GM12865 (cell line): ENCODE results near the gene NSD1.

Source experiments
- DNase-seq: peaks from one replicate; pipeline ENCODE4 v3.0.0; 2010; ENCODE audit warnings: low read depth
- H3K4me3 ChIP-seq: 2 replicates; pipeline ENCODE4 v1.5.1; 2011; ENCODE audit warnings: mild to moderate bottlenecking, low read depth, low read length, control low read depth
- CTCF ChIP-seq: IDR thresholded peaks from 2 replicates; pipeline ENCODE4 v1.5.1; 2011; ENCODE audit warnings: low read length, control low read depth, low read depth, inconsistent platforms; ENCODE audit not compliant: insufficient read depth; ENCODE audit errors: missing control alignments

Gene NSD1

DNA sequence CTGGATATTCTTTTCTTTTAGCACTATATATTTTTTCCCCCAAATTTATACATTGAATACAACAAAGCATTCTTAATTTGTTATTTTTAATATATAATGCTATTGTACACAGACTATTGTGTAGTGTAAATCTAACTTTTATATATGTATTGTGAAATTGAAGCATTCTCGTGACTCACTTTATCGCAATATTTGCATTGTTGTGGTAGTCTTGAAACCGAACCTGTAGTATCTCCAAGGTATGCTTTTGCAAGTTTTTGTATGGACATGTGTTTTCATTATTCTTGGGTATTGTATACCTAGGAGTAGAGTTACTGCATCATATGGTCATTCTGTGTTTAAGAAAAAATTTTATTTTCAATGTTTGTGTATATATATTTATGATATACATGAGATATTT lies 49.6 kb downstream of the NSD1 start:
- no peak overlapping the region for H3K4me3 ChIP-seq
- DNase-seq: no peak
- no peak for TF ChIP-seq CTCF

GRCh38 chr5:177183766-177184360 lies 50.3 kb downstream of the NSD1 start:
- no peak for TF ChIP-seq CTCF
- H3K4me3 ChIP-seq: no peak overlapping the region
- DNase-seq: no peak

- no peak overlapping the region for H3K4me3 ChIP-seq
- DNase-seq: no peak
- TF ChIP-seq CTCF: no peak
Measured at GRCh38 chr5:177185993-177186392, 52.4 kb downstream of the NSD1 start.

DNA sequence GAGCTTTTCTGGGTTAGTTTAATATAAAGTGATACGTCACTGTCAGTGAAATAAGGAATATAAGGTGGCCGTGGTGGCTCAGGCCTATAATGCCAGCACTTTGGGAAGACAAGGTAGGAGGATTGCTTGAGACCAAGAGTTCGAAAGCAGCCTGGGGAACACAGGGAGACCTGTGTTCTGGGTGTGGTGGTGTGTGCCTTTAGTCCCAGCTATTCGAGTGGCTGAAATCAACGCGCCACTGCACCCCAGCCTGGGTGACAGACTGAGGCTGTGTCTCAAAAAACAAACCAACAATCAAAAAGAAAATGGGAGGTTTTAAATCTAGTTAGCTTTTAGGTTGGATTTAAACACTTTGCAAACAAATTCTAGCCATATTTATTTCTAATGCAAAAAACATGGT lies 53.1 kb downstream of the NSD1 start:
- no peak for TF ChIP-seq CTCF
- H3K4me3 ChIP-seq: no peak overlapping the region
- no peak for DNase-seq

DNA sequence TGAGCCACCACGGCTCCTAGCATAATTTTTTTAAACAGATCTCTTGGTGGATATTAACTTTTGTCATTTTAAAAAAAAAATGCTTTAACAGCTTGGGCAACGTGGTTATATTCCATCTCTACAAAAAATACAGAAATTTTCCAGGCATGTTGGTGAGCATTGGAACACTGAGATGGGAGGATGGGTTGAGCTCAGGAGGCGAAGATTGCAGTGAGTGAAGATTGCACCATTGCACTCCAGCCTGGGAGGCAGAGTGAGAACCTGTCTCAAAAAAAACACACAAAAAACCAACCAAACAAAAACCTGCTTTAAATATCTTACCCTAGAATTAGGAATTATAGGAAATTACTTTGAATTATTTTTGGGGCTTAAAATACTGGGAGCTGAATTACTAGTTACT lies 55.2 kb downstream of the NSD1 start:
- no peak for TF ChIP-seq CTCF

DNA sequence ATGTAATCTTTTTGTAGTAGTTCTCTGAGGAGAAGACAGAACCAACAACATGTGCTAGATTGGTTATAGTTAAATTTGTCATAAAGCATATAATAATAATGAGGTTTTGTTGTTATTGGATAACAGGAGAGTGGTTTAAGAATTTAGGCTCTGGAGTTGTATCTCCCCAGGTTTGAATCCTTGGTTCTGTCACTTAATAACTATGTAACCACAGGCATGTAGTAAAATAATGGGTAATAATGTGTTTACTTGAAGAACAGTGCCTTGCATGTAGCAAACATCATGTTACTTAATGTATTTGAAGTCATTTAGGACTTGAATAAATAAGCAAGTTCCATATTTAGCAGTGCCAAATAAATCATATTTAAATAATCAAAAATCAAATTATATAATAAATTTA lies 55.8 kb downstream of the NSD1 start:
- TF ChIP-seq CTCF: no peak
- DNase-seq: no peak
- H3K4me3 ChIP-seq: no peak overlapping the region

More for the DNA sequence above, 55.2 kb downstream of the NSD1 start:
- no peak for DNase-seq
- H3K4me3 ChIP-seq: no peak overlapping the region

DNA sequence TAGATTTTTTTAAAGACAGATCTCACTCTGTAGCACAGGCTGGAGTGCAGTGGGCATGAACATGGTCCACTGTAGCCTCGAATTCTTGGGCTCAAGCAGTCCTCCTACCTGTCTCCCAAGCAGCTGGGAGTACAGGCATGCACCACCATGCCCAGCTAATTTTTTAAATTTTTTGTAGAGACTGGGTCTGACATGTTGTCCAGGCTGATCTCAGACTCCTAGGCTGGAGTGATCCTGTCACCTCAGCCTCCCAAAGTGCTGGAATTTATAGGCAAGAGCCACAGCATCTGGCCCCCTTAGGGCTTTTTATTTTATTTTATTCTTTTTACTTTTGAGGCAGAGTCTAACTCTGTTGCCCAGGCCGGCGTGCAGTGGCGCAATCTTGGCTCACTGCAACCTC lies 56.4 kb downstream of the NSD1 start:
- no peak overlapping the region for H3K4me3 ChIP-seq
- no peak for DNase-seq
- TF ChIP-seq CTCF: no peak
